H9 (cell line): ENCODE results near the gene SYAP1. TPM values are rescaled to one million over a fixed set of nuclear protein-coding genes. Genes with fewer than 3 reads are reported as not detected.

Experiments used
- DNase-seq: peaks from one replicate; pipeline ENCODE4 v3.0.0-alpha.2; 2017
- H2AFZ ChIP-seq: one replicate; pipeline ENCODE4 v1.6.1; 2013; ENCODE audit warnings: mild to moderate bottlenecking, low read length, control low read depth, moderate library complexity
- H2AK5ac ChIP-seq: 2 replicates; pipeline ENCODE4 v1.6.1; 2013; ENCODE audit warnings: low read length, control low read depth, mixed read lengths; ENCODE audit not compliant: insufficient read length
- H2BK120ac ChIP-seq: one replicate; pipeline ENCODE4 v1.6.1; 2013; ENCODE audit warnings: low read depth, mild to moderate bottlenecking, low read length, control low read depth, inconsistent platforms; ENCODE audit not compliant: poor library complexity, severe bottlenecking
- H2BK12ac ChIP-seq: 2 replicates; pipeline ENCODE4 v1.6.1; 2013; ENCODE audit warnings: low read length, control low read depth, mixed read lengths, low read depth; ENCODE audit not compliant: insufficient read length
- H2BK15ac ChIP-seq: 2 replicates; pipeline ENCODE4 v1.6.1; 2013; ENCODE audit warnings: low read depth, low read length, control low read depth
- H2BK20ac ChIP-seq: one replicate; pipeline ENCODE4 v1.6.1; 2013; ENCODE audit warnings: low read depth, mild to moderate bottlenecking, low read length, control low read depth, inconsistent platforms; ENCODE audit not compliant: poor library complexity, severe bottlenecking
- H2BK5ac ChIP-seq: 2 replicates; pipeline ENCODE4 v1.6.1; 2013; ENCODE audit warnings: low read length, control low read depth, mixed read lengths; ENCODE audit not compliant: insufficient read length
- H3K14ac ChIP-seq: 2 replicates; pipeline ENCODE4 v1.6.1; 2013; ENCODE audit warnings: low read length, control low read depth; ENCODE audit not compliant: insufficient read depth
- H3K18ac ChIP-seq: 2 replicates; pipeline ENCODE4 v1.6.1; 2013; ENCODE audit warnings: low read depth, mild to moderate bottlenecking, mixed read lengths, low read length, control low read depth; ENCODE audit not compliant: insufficient read length
- H3K23ac ChIP-seq: 2 replicates; pipeline ENCODE4 v1.6.1; 2013; ENCODE audit warnings: low read length, control low read depth, mixed read lengths, low read depth; ENCODE audit not compliant: insufficient read length
- H3K23me2 ChIP-seq: 2 replicates; pipeline ENCODE4 v1.6.1; 2013; ENCODE audit warnings: low read depth, mild to moderate bottlenecking, mixed read lengths, low read length, control low read depth; ENCODE audit not compliant: insufficient read length, poor library complexity, severe bottlenecking
- H3K27ac ChIP-seq: 2 replicates; pipeline ENCODE4 v1.5.1; 2013; ENCODE audit warnings: low read length, control low read depth, mixed read lengths, low read depth; ENCODE audit not compliant: insufficient read length
- H3K27me3 ChIP-seq: 2 replicates; pipeline ENCODE4 v1.6.1; 2013; ENCODE audit warnings: low read length, control low read depth, inconsistent platforms; ENCODE audit not compliant: insufficient read depth
- H3K4ac ChIP-seq: 2 replicates; pipeline ENCODE4 v1.6.1; 2013; ENCODE audit warnings: low read depth, mild to moderate bottlenecking, control low read depth, inconsistent platforms, low read length, moderate library complexity
- H3K4me1 ChIP-seq: 2 replicates; pipeline ENCODE4 v1.6.1; 2013; ENCODE audit warnings: low read length, control low read depth, inconsistent platforms; ENCODE audit not compliant: insufficient read depth
- H3K4me2 ChIP-seq: 2 replicates; pipeline ENCODE4 v1.6.1; 2013; ENCODE audit warnings: low read length, control low read depth, mixed read lengths; ENCODE audit not compliant: insufficient read length, insufficient read depth
- H3K56ac ChIP-seq: 2 replicates; pipeline ENCODE4 v1.6.1; 2013; ENCODE audit warnings: low read depth, mild to moderate bottlenecking, mixed read lengths, low read length, control low read depth; ENCODE audit not compliant: insufficient read length
- H3K79me1 ChIP-seq: 2 replicates; pipeline ENCODE4 v1.6.1; 2013; ENCODE audit warnings: low read depth, mild to moderate bottlenecking, moderate library complexity, low read length, control low read depth, inconsistent platforms; ENCODE audit not compliant: insufficient read depth, poor library complexity, severe bottlenecking
- H3K79me2 ChIP-seq: 2 replicates; pipeline ENCODE4 v1.6.1; 2013; ENCODE audit warnings: low read length, control low read depth, inconsistent platforms; ENCODE audit not compliant: insufficient read depth
- H3K9ac ChIP-seq: 2 replicates; pipeline ENCODE4 v1.6.1; 2013; ENCODE audit warnings: low read length, control low read depth, mixed read lengths; ENCODE audit not compliant: insufficient read length; ENCODE audit errors: extremely low read depth
- H3K9me3 ChIP-seq: one replicate; pipeline ENCODE4 v1.6.1; 2013; ENCODE audit warnings: low read depth, low read length, inconsistent platforms; ENCODE audit not compliant: control insufficient read depth
- H3T11ph ChIP-seq: one replicate; pipeline ENCODE4 v1.6.1; 2013; ENCODE audit warnings: mild to moderate bottlenecking, low read length, control low read depth, inconsistent platforms
- H4K20me1 ChIP-seq: one replicate; pipeline ENCODE4 v1.6.1; 2013; ENCODE audit not compliant: control insufficient read depth, insufficient read length, insufficient read depth
- H4K5ac ChIP-seq: 2 replicates; pipeline ENCODE4 v1.6.1; 2013; ENCODE audit warnings: low read depth, mild to moderate bottlenecking, mixed read lengths, low read length, control low read depth; ENCODE audit not compliant: insufficient read length
- H4K8ac ChIP-seq: replicated peaks from 2 replicates; pipeline ENCODE4 v1.6.1; 2013; ENCODE audit warnings: low read length, control low read depth, mixed read lengths, low read depth; ENCODE audit not compliant: insufficient read length
- H4K91ac ChIP-seq: 2 replicates; pipeline ENCODE4 v1.6.1; 2013; ENCODE audit warnings: low read depth, mild to moderate bottlenecking, moderate library complexity, mixed read lengths, low read length, control low read depth; ENCODE audit not compliant: insufficient read length
- H3K27ac Mint-ChIP-seq, 3 experiments: 2 replicates in 2 of 3; 3 replicates in 1 of 3; pipeline ENCODE4 v1.8.0; 2020 to 2021; ENCODE audit warnings: mixed read lengths in 3 of 3, mild to moderate bottlenecking in 1 of 3, moderate library complexity in 1 of 3
- H3K27me3 Mint-ChIP-seq: 2 replicates; pipeline ENCODE4 v1.8.0; 2021; ENCODE audit warnings: low read depth, mild to moderate bottlenecking, moderate library complexity, mixed read lengths
- H3K36me3 Mint-ChIP-seq, 3 experiments: 2 replicates in 2 of 3; 3 replicates in 1 of 3; pipeline ENCODE4 v1.8.0; 2020 to 2021; ENCODE audit warnings: low read depth in 3 of 3, mixed read lengths in 3 of 3; ENCODE audit not compliant: insufficient read depth in 1 of 3
- H3K4me1 Mint-ChIP-seq, 2 experiments: 2 replicates each; pipeline ENCODE4 v1.8.0; 2020; ENCODE audit warnings: mixed read lengths in 2 of 2
- H3K4me3 Mint-ChIP-seq, 2 experiments: 2 replicates in 1 of 2; 3 replicates in 1 of 2; pipeline ENCODE4 v1.8.0; 2020 to 2021; ENCODE audit warnings: mild to moderate bottlenecking in 2 of 2, mixed read lengths in 2 of 2, moderate library complexity in 1 of 2
- H3K9me3 Mint-ChIP-seq, 2 experiments: 2 replicates in 1 of 2; 3 replicates in 1 of 2; pipeline ENCODE4 v1.8.0; 2020; ENCODE audit warnings: mild to moderate bottlenecking in 2 of 2, mixed read lengths in 2 of 2, moderate library complexity in 1 of 2
- CTCF ChIP-seq: fragments of 200-600 bp; sonication (generic); conservative IDR thresholded peaks from 3 replicates; pipeline ENCODE4 v1.8.0; 2021; ENCODE audit warnings: antibody characterized with exemption, mild to moderate bottlenecking
- WGBS: extraction: QIAGEN DNeasy Blood & Tissue Kit; methylation state at CpG from one replicate; pipeline ENCODE4 v1.1.7; 2013; ENCODE audit warnings: missing lambda C conversion rate, low lambda C conversion rate, mixed read lengths; ENCODE audit not compliant: insufficient read length; ENCODE audit errors: extremely low coverage; 5-methylcytosine and 5-hydroxymethylcytosine counted together
- total RNA-seq: library from RNA; stranded (reverse); gene quantifications from 2 replicates; pipeline ENCODE4 v1.2.1, GENCODE V29; 2021

The SYAP1 gene
- total RNA-seq, 1 experiment from 2014 or later: 42.7 TPM

GRCh38 chrX:16745102-16745501 lies 25.7 kb downstream of the SYAP1 start:
- Histone ChIP-seq H3K4ac (no peak overlapping the region), H3K18ac (no peak overlapping the region), H2BK5ac (no peak overlapping the region), H3K79me2 (no peaks in the 10 kb centered on the region), H2BK120ac (no peak overlapping the region), H3K27me3 (no peaks in the 10 kb centered on the region), H3K79me1 (no peaks in the 10 kb centered on the region), H4K20me1 (no peaks in the 10 kb centered on the region), H2AFZ (no peak overlapping the region), H2AK5ac (no peak overlapping the region), H3K23me2 (no peaks in the 10 kb centered on the region), H4K5ac (no peak overlapping the region), H3K23ac (no peak overlapping the region), H3T11ph (no peak overlapping the region), H2BK20ac (no peak overlapping the region), H3K14ac (no peak overlapping the region), H3K56ac (no peak overlapping the region), H3K9ac (no peak overlapping the region), H3K9me3 (no peaks in the 10 kb centered on the region), H3K4me2 (no peak overlapping the region), H3K4me1 (no peaks in the 10 kb centered on the region), H3K27ac (no peak overlapping the region), H4K8ac (no peak overlapping the region), H2BK12ac (no peak overlapping the region), H4K91ac (no peak overlapping the region), H2BK15ac (no peak overlapping the region)
- TF ChIP-seq CTCF: no peak
- Mint-ChIP-seq H3K4me3 (no peak overlapping the region), H3K36me3 (peaks cover 51 to 93% (median 83%) of the 10 kb centered on the region in 3 experiments; a peak in 6 of 7 replicates), H3K9me3 (no peaks in the 10 kb centered on the region), H3K4me1 (no peaks in the 10 kb centered on the region), H3K27ac (0 out of 7 replicates have a peak overlapping the region, but pooled peaks of 2 of the 3 experiments have one; percentile 68 to 70), H3K27me3 (no peaks in the 10 kb centered on the region)
- WGBS: no CpG with 5 or more reads among the region's 5 CpGs
- no peak for DNase-seq
